HepG2 (cell line): ENCODE results near the gene ZBTB18. TPM values are rescaled to one million over a fixed set of nuclear protein-coding genes. Genes with fewer than 3 reads are reported as not detected.

ENCODE experiments used
- ATAC-seq: fragments of 200-7000 bp; cut with Tn5 transposase; 3 replicates; pipeline ENCODE4 v1.9.1; 2020; ENCODE audit warnings: mild to moderate bottlenecking, moderate library complexity
- BruUV-seq: library from RNA; stranded (reverse); fragments of 400-500 nt; replicated peaks from 2 replicates; lab custom pipeline; 2021; lab: Mats Ljungman, UMichigan
- CTCF ChIA-PET: fragments of 300-600 bp; formaldehyde crosslinking; extraction: SDS; loops from one replicate; lab custom pipeline; 2021; ENCODE audit warnings: low total read pairs, inconsistent platforms, low intra/inter-chr PET ratio; lab: Yijun Ruan, JAX
- POLR2A ChIA-PET: fragments of 350-600 bp; sonication (Branson Sonifier 250); formaldehyde crosslinking; loops from one replicate; lab custom pipeline; 2020; ENCODE audit warnings: antibody characterized with exemption, inconsistent platforms; lab: Yijun Ruan, JAX
- DNase-seq: peaks from one replicate; pipeline ENCODE4 v3.0.0-alpha.2; 2015; ENCODE audit warnings: low spot score
- FAIRE-seq: peaks from 3 replicates; lab custom pipeline; 2011; peaks lifted over from hg19 to GRCh38; lab: Jason Lieb, UNC
- H2AFZ ChIP-seq: one replicate; pipeline ENCODE4 v1.6.1; 2011; ENCODE audit warnings: low read length, inconsistent platforms
- H3K27ac ChIP-seq: fragments of 300-600 bp; 3 replicates; pipeline ENCODE4 v1.8.0; 2011; ENCODE audit warnings: mixed run types, mild to moderate bottlenecking, mixed read lengths, low read length, inconsistent platforms; ENCODE audit not compliant: insufficient read depth; ENCODE audit errors: extremely low read length
- H3K27me3 ChIP-seq, 2 experiments: fragments of 200-600 bp in 1 of 2; 2 replicates in 1 of 2; 3 replicates in 1 of 2; pipeline versions ENCODE4 v1.6.0 to v1.8.0; 2011; ENCODE audit warnings: low read length in 2 of 2, mild to moderate bottlenecking in 2 of 2, moderate library complexity in 2 of 2, inconsistent platforms in 1 of 2; ENCODE audit not compliant: insufficient read depth in 2 of 2, control insufficient read depth in 1 of 2
- H3K36me3 ChIP-seq, 2 experiments: fragments of 200-600 bp in 1 of 2; replicated peaks in 1 of 2; 2 replicates in 1 of 2; 3 replicates in 1 of 2; pipeline versions ENCODE4 v1.5.1 to v1.8.0; 2011; ENCODE audit warnings: low read length in 2 of 2, inconsistent platforms in 1 of 2; ENCODE audit not compliant: insufficient read depth in 2 of 2, control insufficient read depth in 1 of 2
- H3K4me1 ChIP-seq: 2 replicates; pipeline ENCODE4 v1.5.1; 2012; ENCODE audit warnings: low read length, inconsistent platforms; ENCODE audit not compliant: insufficient read depth
- H3K4me2 ChIP-seq: 2 replicates; pipeline ENCODE4 v1.6.0; 2011; ENCODE audit warnings: low read depth, low read length, inconsistent platforms
- H3K4me3 ChIP-seq, 3 experiments: fragments of 200-600 bp in 1 of 3; sonication (generic), shearing (Covaris generic) in 1 of 3; replicated peaks in 1 of 3; 2 replicates each; pipeline ENCODE4 v1.5.1; 2011 to 2016; ENCODE audit warnings: low read length in 3 of 3, inconsistent platforms in 2 of 3, low read depth in 2 of 3, mild to moderate bottlenecking in 2 of 3, control low read depth in 1 of 3, mixed read lengths in 1 of 3; ENCODE audit not compliant: insufficient read depth in 1 of 3
- H3K79me2 ChIP-seq: one replicate; pipeline ENCODE4 v1.6.1; 2011; ENCODE audit warnings: low read length, inconsistent platforms; ENCODE audit not compliant: insufficient read depth
- H3K9ac ChIP-seq: 2 replicates; pipeline ENCODE4 v1.6.0; 2011; ENCODE audit warnings: mild to moderate bottlenecking, low read depth, low read length, inconsistent platforms; ENCODE audit not compliant: insufficient read depth
- H3K9me3 ChIP-seq: 2 replicates; pipeline ENCODE4 v1.5.1; 2012; ENCODE audit warnings: mild to moderate bottlenecking, low read length
- H4K20me1 ChIP-seq: 2 replicates; pipeline ENCODE4 v1.6.0; 2011; ENCODE audit warnings: inconsistent platforms, mild to moderate bottlenecking, low read length, moderate library complexity; ENCODE audit not compliant: insufficient read depth
- CAMTA2 ChIP-seq: sonication (generic); formaldehyde crosslinking; IDR thresholded peaks from 2 replicates; pipeline ENCODE4 v1.4.0; 2020; ENCODE audit warnings: mild to moderate bottlenecking, missing genetic modification reagents, borderline replicate concordance
- ELF3 ChIP-seq: IDR thresholded peaks from 2 replicates; pipeline ENCODE4 v1.6.1; 2016; ENCODE audit warnings: missing genetic modification reagents, missing compliant biosample characterization
- HNRNPK ChIP-seq: fragments of 200-400 bp; formaldehyde crosslinking; IDR thresholded peaks from 2 replicates; pipeline ENCODE4 v1.6.1; 2018; ENCODE audit warnings: low read length, low read depth, moderate library complexity, mild to moderate bottlenecking; ENCODE audit not compliant: poor library complexity, severe bottlenecking
- KMT2B ChIP-seq: IDR thresholded peaks from 2 replicates; pipeline ENCODE4 v1.6.1; 2016; ENCODE audit warnings: missing genetic modification reagents, missing compliant biosample characterization
- NR3C1 ChIP-seq: sonication (generic); formaldehyde crosslinking; IDR thresholded peaks from 2 replicates; pipeline ENCODE4 v1.4.0; 2020; ENCODE audit warnings: missing genetic modification reagents
- RARA ChIP-seq: IDR thresholded peaks from 2 replicates; pipeline ENCODE4 v1.6.1; 2016; ENCODE audit warnings: missing genetic modification reagents, missing compliant biosample characterization
- RNF2 ChIP-seq: fragments of 450-650 bp; conservative IDR thresholded peaks from 2 replicates; pipeline ENCODE4 v1.6.1; 2016; ENCODE audit warnings: low read depth
- SMARCC2 ChIP-seq: fragments of 450-650 bp; IDR thresholded peaks from 2 replicates; pipeline ENCODE4 v1.6.1; 2017; ENCODE audit warnings: antibody characterized with exemption, mild to moderate bottlenecking
- SOX5 ChIP-seq: IDR thresholded peaks from 2 replicates; pipeline ENCODE4 v1.6.1; 2016; ENCODE audit warnings: borderline replicate concordance
- SOX6 ChIP-seq, 2 experiments: fragments of 450-650 bp in 1 of 2; sonication (generic) in 1 of 2; formaldehyde crosslinking in 1 of 2; IDR thresholded peaks; 2 replicates each; pipeline versions ENCODE4 v1.4.0 to v1.6.1; 2017 to 2020; ENCODE audit warnings: antibody characterized with exemption in 1 of 2, mild to moderate bottlenecking in 1 of 2, missing genetic modification reagents in 1 of 2
- TCF7 ChIP-seq: sonication (generic); IDR thresholded peaks from 2 replicates; pipeline ENCODE4 v1.6.1; 2016; ENCODE audit warnings: antibody characterized with exemption, low read depth
- ZMYM4 ChIP-seq: sonication (generic); formaldehyde crosslinking; IDR thresholded peaks from 2 replicates; pipeline ENCODE4 v1.8.1; 2023; ENCODE audit warnings: mild to moderate bottlenecking, missing genetic modification reagents
- ZNF496 ChIP-seq: sonication (generic); formaldehyde crosslinking; IDR thresholded peaks from 2 replicates; pipeline ENCODE4 v1.8.1; 2023; ENCODE audit warnings: mild to moderate bottlenecking, moderate library complexity, missing genetic modification reagents; ENCODE audit not compliant: insufficient replicate concordance
- ZNF616 ChIP-seq: sonication (generic); formaldehyde crosslinking; IDR thresholded peaks from 2 replicates; pipeline ENCODE4 v1.5.0; 2020; ENCODE audit warnings: low read depth, mild to moderate bottlenecking, missing genetic modification reagents
- ZSCAN12 ChIP-seq: sonication (generic); formaldehyde crosslinking; IDR thresholded peaks from 2 replicates; pipeline ENCODE4 v1.9.0; 2021; ENCODE audit warnings: mild to moderate bottlenecking, missing genetic modification reagents
- ZZZ3 ChIP-seq: sonication (generic); formaldehyde crosslinking; IDR thresholded peaks from 2 replicates; pipeline ENCODE4 v1.4.0; 2020; ENCODE audit warnings: missing genetic modification reagents, mild to moderate bottlenecking, borderline replicate concordance
- WGBS: methylation state at CpG from one replicate; pipeline ENCODE4 v1.1.6; 2017; ENCODE audit warnings: low lambda C conversion rate; 5-methylcytosine and 5-hydroxymethylcytosine counted together
- in situ Hi-C: cut with HindIII; loops from 2 replicates; pipeline ENCODE4 v1.10.0; 2017; ENCODE audit warnings: low pct_unique_long_range_greater_than_20kb; ENCODE audit not compliant: extremely low pct_ligation_motif_present
- intact Hi-C: fragments of 100-400 bp; cut with micrococcal nuclease; formaldehyde crosslinking; loops from one replicate; pipeline ENCODE4 v1.10.0; 2022; ENCODE audit not compliant: unreplicated experiment
- polyA plus RNA-seq, 8 experiments: library from polyadenylated mRNA; depleted of rRNA in 3 of 8; stranded (reverse) in 7 of 8; unstranded in 1 of 8; fragments of >200 nt; fragmentation: Illumina TruSeq in 4 of 8; extraction: Trizol in 4 of 8; gene quantifications; 2 replicates each; pipeline versions ENCODE4 v1.2.1 to v1.2.3, GENCODE V29; 2011 to 2016; ENCODE audit warnings: low read depth in 4 of 8, missing spikeins in 1 of 8, mixed read lengths in 1 of 8; ENCODE audit not compliant: insufficient read depth in 1 of 8
- total RNA-seq, 5 experiments: library from RNA; depleted of rRNA; stranded (reverse); fragments of >200 nt; fragmentation: Illumina TruSeq; extraction: Trizol; gene quantifications; 2 replicates each; pipeline ENCODE4 v1.2.3, GENCODE V29; 2016; ENCODE audit warnings: low read depth in 1 of 5
- TF ChIP-seq, protein P1 (sequence below): IDR thresholded peaks from 2 replicates; pipeline ENCODE4 v1.6.1; 2012; ENCODE audit warnings: low read depth, low read length, improper control_type of control experiment
- TF ChIP-seq, protein P2 (sequence below): IDR thresholded peaks from 2 replicates; pipeline ENCODE4 v1.6.1; 2012; ENCODE audit warnings: inconsistent platforms
- TF ChIP-seq, protein P3 (sequence below): sonication (generic); formaldehyde crosslinking; IDR thresholded peaks from 2 replicates; pipeline ENCODE4 v1.4.0; 2020; ENCODE audit warnings: missing genetic modification reagents

Gene ZBTB18
- total and polyA plus RNA-seq, 2 of the 13 experiments (the other 11 are each of a cell fraction or from before 2014, with no cell fraction given), result 3.1 to 4.3 TPM

DNA sequence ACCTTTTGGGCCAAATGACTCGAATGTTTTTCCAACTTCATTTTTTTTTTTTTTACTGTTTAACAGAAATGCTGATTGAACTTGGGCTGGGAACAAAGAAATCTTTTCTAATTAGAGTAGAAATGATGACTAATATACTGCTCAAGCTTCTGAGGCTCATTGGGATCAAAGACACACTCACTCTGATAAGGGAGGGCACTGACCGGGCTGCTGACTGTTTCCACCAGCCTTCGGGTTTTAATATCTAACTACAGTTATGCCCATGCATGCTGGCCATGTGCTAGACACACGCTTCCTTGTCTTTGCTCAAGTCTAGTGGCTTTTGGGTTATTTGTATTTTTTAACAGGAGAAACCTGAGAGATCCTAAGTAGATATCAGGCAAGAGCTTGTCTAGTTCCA, 16.8 kb downstream of the ZBTB18 start:
- intact Hi-C loops (no loop called here), in situ Hi-C loops (no loop called here)
- Histone ChIP-seq H3K4me3 (no peak overlapping the region), H3K79me2 (no peaks in the 10 kb centered on the region), H3K9ac (no peak overlapping the region), H3K27me3 (no peaks in the 10 kb centered on the region), H3K4me1 (peaks cover 40% of the 10 kb centered on the region), H3K27ac (no peak overlapping the region), H3K4me2 (0 out of 2 replicates have a peak overlapping the region, but pooled peaks have one; percentile 3), H3K36me3 (no peaks in the 10 kb centered on the region), H3K9me3 (no peaks in the 10 kb centered on the region), H4K20me1 (no peaks in the 10 kb centered on the region), H2AFZ (no peak overlapping the region)
- POLR2A ChIA-PET, result no interaction called here
- peak; percentile 50 for DNase-seq
- peak; percentile 68 for ATAC-seq
- CTCF ChIA-PET, result no interaction called here
- FAIRE-seq, result no peak
- 3% methylated on average over 4 of the region's 4 CpGs for WGBS
- BruUV-seq, result no TSS peak
- TF ChIP-seq ZNF496 (CRISPR knock-in tag), result no peak
- no peak for TF ChIP-seq KMT2B (CRISPR knock-in tag)
- TF ChIP-seq NR3C1, result no peak
- TF ChIP-seq, protein P1, sequence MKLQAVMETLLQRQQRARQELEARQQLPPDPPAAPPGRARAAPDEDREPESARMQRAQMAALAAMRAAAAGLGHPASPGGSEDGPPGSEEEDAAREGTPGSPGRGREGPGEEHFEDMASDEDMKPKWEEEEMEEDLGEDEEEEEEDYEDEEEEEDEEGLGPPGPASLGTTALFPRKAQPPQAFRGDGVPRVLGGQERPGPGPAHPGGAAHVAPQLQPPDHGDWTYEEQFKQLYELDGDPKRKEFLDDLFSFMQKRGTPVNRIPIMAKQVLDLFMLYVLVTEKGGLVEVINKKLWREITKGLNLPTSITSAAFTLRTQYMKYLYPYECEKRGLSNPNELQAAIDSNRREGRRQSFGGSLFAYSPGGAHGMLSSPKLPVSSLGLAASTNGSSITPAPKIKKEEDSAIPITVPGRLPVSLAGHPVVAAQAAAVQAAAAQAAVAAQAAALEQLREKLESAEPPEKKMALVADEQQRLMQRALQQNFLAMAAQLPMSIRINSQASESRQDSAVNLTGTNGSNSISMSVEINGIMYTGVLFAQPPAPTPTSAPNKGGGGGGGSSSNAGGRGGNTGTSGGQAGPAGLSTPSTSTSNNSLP, result peak; percentile 17; the same call in 1 of the 2 replicates
- TF ChIP-seq, protein P2, sequence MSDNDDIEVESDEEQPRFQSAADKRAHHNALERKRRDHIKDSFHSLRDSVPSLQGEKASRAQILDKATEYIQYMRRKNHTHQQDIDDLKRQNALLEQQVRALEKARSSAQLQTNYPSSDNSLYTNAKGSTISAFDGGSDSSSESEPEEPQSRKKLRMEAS, result peak; percentile 55; the same call in 1 of the 2 replicates
- 0 out of 2 replicates have a peak, but pooled peaks have one; percentile 11 for TF ChIP-seq RARA (CRISPR knock-in tag)
- no peak for TF ChIP-seq CAMTA2 (CRISPR knock-in tag)
- TF ChIP-seq SOX6 (IDR thresholded peaks at IDR 0.05), result no peak
- peak; percentile 29; the same call in 1 of the 2 replicates for TF ChIP-seq SOX6 (CRISPR knock-in tag; IDR thresholded peaks at IDR 0.05)
- peak; percentile 13; the same call in 1 of the 2 replicates for TF ChIP-seq SOX5
- no peak for TF ChIP-seq ZSCAN12
- TF ChIP-seq, protein P3, sequence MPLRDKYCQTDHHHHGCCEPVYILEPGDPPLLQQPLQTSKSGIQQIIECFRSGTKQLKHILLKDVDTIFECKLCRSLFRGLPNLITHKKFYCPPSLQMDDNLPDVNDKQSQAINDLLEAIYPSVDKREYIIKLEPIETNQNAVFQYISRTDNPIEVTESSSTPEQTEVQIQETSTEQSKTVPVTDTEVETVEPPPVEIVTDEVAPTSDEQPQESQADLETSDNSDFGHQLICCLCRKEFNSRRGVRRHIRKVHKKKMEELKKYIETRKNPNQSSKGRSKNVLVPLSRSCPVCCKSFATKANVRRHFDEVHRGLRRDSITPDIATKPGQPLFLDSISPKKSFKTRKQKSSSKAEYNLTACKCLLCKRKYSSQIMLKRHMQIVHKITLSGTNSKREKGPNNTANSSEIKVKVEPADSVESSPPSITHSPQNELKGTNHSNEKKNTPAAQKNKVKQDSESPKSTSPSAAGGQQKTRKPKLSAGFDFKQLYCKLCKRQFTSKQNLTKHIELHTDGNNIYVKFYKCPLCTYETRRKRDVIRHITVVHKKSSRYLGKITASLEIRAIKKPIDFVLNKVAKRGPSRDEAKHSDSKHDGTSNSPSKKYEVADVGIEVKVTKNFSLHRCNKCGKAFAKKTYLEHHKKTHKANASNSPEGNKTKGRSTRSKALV (CRISPR knock-in tag), result no peak
- TF ChIP-seq SMARCC2, result no peak
- peak; percentile 26; the same call in 1 of the 2 replicates for TF ChIP-seq ELF3
- TF ChIP-seq RNF2, result 0 out of 2 replicates have a peak, but pooled peaks have one; percentile 23
- TF ChIP-seq ZMYM4 (CRISPR knock-in tag), result no peak
- TF ChIP-seq ZZZ3, result no peak
- TF ChIP-seq TCF7, result peak; percentile 56; the same call in 1 of the 2 replicates
- TF ChIP-seq HNRNPK, result no peak
- TF ChIP-seq ZNF616 (CRISPR knock-in tag), result no peak
